HepG2 (cell line): ENCODE results near the gene NKIRAS1. TPM values are rescaled to one million over a fixed set of nuclear protein-coding genes. Genes with fewer than 3 reads are reported as not detected.

ENCODE experiments used
- ELF4 ChIP-seq: sonication (generic); formaldehyde crosslinking; IDR thresholded peaks from 2 replicates; pipeline ENCODE4 v1.5.0; 2020; ENCODE audit warnings: missing genetic modification reagents, mild to moderate bottlenecking, moderate library complexity, borderline replicate concordance
- HDAC6 ChIP-seq: fragments of 200-600 bp; sonication (generic); IDR thresholded peaks from 2 replicates; pipeline ENCODE4 v1.7.0; 2017; ENCODE audit warnings: mild to moderate bottlenecking, antibody characterized with exemption, low read length, low read depth
- MTF1 ChIP-seq: sonication (generic); formaldehyde crosslinking; IDR thresholded peaks from 2 replicates; pipeline ENCODE4 v1.5.0; 2020; ENCODE audit warnings: missing genetic modification reagents
- MYPOP ChIP-seq: sonication (generic); formaldehyde crosslinking; IDR thresholded peaks from 2 replicates; pipeline ENCODE4 v1.8.1; 2023; ENCODE audit warnings: mild to moderate bottlenecking, moderate library complexity, missing genetic modification reagents
- NFYB ChIP-seq: sonication (generic); formaldehyde crosslinking; IDR thresholded peaks from 2 replicates; pipeline ENCODE4 v1.4.0; 2020; ENCODE audit warnings: missing genetic modification reagents
- PRPF4 ChIP-seq: fragments of 200-400 bp; formaldehyde crosslinking; IDR thresholded peaks from 2 replicates; pipeline ENCODE4 v1.6.1; 2016; ENCODE audit warnings: low read length, low read depth; ENCODE audit not compliant: poor library complexity, severe bottlenecking
- SIX1 ChIP-seq: sonication (generic); formaldehyde crosslinking; IDR thresholded peaks from 2 replicates; pipeline ENCODE4 v1.4.0; 2020; ENCODE audit warnings: missing genetic modification reagents, borderline replicate concordance
- SMAD9 ChIP-seq: sonication (generic); formaldehyde crosslinking; IDR thresholded peaks from 2 replicates; pipeline ENCODE4 v1.5.1; 2020; ENCODE audit warnings: mild to moderate bottlenecking, missing genetic modification reagents
- TFE3 ChIP-seq: IDR thresholded peaks from 2 replicates; pipeline ENCODE4 v1.6.1; 2016
- ZFP37 ChIP-seq: sonication (generic); formaldehyde crosslinking; IDR thresholded peaks from 2 replicates; pipeline ENCODE4 v1.4.0; 2020; ENCODE audit warnings: missing genetic modification reagents, borderline replicate concordance
- ZNF550 ChIP-seq: sonication (generic); formaldehyde crosslinking; IDR thresholded peaks from 2 replicates; pipeline ENCODE4 v1.4.0; 2020; ENCODE audit warnings: mild to moderate bottlenecking, missing genetic modification reagents, borderline replicate concordance
- ZNF570 ChIP-seq: sonication (generic); formaldehyde crosslinking; IDR thresholded peaks from 2 replicates; pipeline ENCODE4 v1.4.0; 2020; ENCODE audit warnings: mild to moderate bottlenecking, missing genetic modification reagents, borderline replicate concordance
- ZNF609 ChIP-seq: sonication (generic); formaldehyde crosslinking; IDR thresholded peaks from 2 replicates; pipeline ENCODE4 v1.4.0; 2020; ENCODE audit warnings: mild to moderate bottlenecking, missing genetic modification reagents, borderline replicate concordance
- polyA plus RNA-seq, 8 experiments: library from polyadenylated mRNA; depleted of rRNA in 3 of 8; stranded (reverse) in 7 of 8; unstranded in 1 of 8; fragments of >200 nt; fragmentation: Illumina TruSeq in 4 of 8; extraction: Trizol in 4 of 8; gene quantifications; 2 replicates each; pipeline versions ENCODE4 v1.2.1 to v1.2.3, GENCODE V29; 2011 to 2016; ENCODE audit warnings: low read depth in 4 of 8, missing spikeins in 1 of 8, mixed read lengths in 1 of 8; ENCODE audit not compliant: insufficient read depth in 1 of 8
- total RNA-seq, 5 experiments: library from RNA; depleted of rRNA; stranded (reverse); fragments of >200 nt; fragmentation: Illumina TruSeq; extraction: Trizol; gene quantifications; 2 replicates each; pipeline ENCODE4 v1.2.3, GENCODE V29; 2016; ENCODE audit warnings: low read depth in 1 of 5
- TF ChIP-seq, protein P1 (sequence below), 2 experiments: sonication (generic) in 1 of 2; formaldehyde crosslinking in 1 of 2; IDR thresholded peaks; 2 replicates each; pipeline versions ENCODE4 v1.6.1 to v1.9.0; 2014 to 2022; ENCODE audit warnings: antibody characterized with exemption in 1 of 2, borderline replicate concordance in 1 of 2, inconsistent platforms in 1 of 2, low read depth in 1 of 2, missing genetic modification reagents in 1 of 2

Gene NKIRAS1
- total and polyA plus RNA-seq, 2 of the 13 experiments (the other 11 are each of a cell fraction or from before 2014, with no cell fraction given) = 4.3 to 8.0 TPM

DNA sequence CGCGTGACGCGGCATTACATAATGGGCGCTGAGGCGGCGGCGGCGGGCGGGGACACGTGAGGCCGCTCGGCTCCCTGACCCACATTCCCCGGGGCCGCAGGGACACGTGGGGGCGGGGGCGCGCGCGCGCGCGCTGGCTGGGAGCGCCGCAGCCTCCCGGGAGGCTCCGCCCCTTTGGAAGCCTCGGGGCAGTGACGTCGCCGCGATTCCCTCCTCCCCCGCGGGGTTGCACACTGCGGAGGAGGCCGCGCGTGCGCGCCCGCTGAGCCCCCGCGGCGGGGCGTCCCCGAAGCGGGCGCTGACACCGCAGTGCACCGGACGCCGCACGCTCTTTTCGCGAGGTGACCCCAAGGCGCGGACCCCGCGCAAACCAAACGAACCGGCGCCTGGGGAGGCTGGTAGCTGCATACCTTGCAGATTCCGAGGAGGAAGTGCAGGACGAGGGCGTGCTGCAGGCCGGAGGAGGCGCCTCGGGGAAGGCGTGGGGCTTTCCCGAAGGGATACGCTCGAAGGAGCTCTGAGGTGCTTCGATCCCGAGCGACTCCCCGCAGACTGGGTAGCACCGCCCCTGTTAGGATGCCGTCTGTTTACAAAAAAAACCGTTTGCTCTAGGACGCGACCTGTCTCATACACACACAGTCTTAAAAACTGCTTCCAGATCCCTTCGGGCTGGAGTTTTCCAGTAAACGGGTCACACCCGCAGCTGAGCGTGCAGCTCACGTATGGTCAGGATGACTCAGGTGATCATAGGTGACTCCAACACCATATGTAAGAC is 29.3 kb upstream of the NKIRAS1 start (continued):
- TF ChIP-seq SIX1 (CRISPR knock-in tag) = no peak
- TF ChIP-seq, protein P1, sequence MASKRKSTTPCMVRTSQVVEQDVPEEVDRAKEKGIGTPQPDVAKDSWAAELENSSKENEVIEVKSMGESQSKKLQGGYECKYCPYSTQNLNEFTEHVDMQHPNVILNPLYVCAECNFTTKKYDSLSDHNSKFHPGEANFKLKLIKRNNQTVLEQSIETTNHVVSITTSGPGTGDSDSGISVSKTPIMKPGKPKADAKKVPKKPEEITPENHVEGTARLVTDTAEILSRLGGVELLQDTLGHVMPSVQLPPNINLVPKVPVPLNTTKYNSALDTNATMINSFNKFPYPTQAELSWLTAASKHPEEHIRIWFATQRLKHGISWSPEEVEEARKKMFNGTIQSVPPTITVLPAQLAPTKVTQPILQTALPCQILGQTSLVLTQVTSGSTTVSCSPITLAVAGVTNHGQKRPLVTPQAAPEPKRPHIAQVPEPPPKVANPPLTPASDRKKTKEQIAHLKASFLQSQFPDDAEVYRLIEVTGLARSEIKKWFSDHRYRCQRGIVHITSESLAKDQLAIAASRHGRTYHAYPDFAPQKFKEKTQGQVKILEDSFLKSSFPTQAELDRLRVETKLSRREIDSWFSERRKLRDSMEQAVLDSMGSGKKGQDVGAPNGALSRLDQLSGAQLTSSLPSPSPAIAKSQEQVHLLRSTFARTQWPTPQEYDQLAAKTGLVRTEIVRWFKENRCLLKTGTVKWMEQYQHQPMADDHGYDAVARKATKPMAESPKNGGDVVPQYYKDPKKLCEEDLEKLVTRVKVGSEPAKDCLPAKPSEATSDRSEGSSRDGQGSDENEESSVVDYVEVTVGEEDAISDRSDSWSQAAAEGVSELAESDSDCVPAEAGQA (IDR thresholded peaks at IDR 0.05; ENCODE audit: low read depth) = 0 out of 2 replicates have a peak, but pooled peaks have one; percentile 26
- TF ChIP-seq, protein P1 (CRISPR knock-in tag; IDR thresholded peaks at IDR 0.05; ENCODE audit: borderline replicate concordance) = 0 out of 2 replicates have a peak, but pooled peaks have one; percentile 67
- TF ChIP-seq NFYB (CRISPR knock-in tag) = no peak
- no peak for TF ChIP-seq ZNF570 (CRISPR knock-in tag)
- TF ChIP-seq MYPOP (CRISPR knock-in tag) = peak; percentile 84
- TF ChIP-seq ZNF609 (CRISPR knock-in tag) = no peak; the same call in 1 of the 2 replicates
- no peak for TF ChIP-seq ZNF550 (CRISPR knock-in tag)
- no peak for TF ChIP-seq SMAD9 (CRISPR knock-in tag)
- no peak for TF ChIP-seq PRPF4
- peak; percentile 44; the same call in 1 of the 2 replicates for TF ChIP-seq ELF4 (CRISPR knock-in tag)
- TF ChIP-seq TFE3 (CRISPR knock-in tag) = peak; percentile 73
- TF ChIP-seq HDAC6 = no peak
- no peak for TF ChIP-seq MTF1 (CRISPR knock-in tag)
- no peak for TF ChIP-seq ZFP37 (CRISPR knock-in tag)
